ENCODE data around the gene GOLGA6L10.
"Not testable (repeated sequence)": the region's sequence is repeated elsewhere in the genome, so short reads cannot be mapped to it uniquely, and the experiment has no call there.

GOLGA6L10 gene, protein sequence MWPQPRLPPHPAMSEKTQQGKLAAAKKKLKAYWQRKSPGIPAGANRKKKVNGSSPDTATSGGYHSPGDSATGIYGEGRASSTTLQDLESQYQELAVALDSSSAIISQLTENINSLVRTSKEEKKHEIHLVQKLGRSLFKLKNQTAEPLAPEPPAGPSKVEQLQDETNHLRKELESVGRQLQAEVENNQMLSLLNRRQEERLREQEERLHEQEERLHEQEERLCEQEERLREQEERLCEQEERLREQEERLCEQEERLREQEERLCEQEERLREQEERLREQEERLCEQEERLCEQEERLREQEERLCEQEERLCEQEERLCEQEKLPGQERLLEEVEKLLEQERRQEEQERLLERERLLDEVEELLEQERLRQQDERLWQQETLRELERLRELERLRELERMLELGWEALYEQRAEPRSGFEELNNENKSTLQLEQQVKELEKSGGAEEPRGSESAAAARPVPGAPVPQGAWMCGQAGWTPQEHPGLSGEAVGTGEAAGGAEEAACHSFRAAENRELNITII

GRCh38 chr15:82349375-82349774 is at the start of gene GOLGA6L10:
Gene GOLGA6L10, minus strand, starts transcription at chr15:82349475. Its CDS starts 100 bp downstream, at chr15:82349375.
- DNase-seq (ENCODE audit: low spot score) = not testable (repeated sequence)

- no peak for DNase-seq (ENCODE audit: low spot score)
Measured at GRCh38 chr15:82398785-82399184, 49.5 kb upstream of the GOLGA6L10 start.

DNA sequence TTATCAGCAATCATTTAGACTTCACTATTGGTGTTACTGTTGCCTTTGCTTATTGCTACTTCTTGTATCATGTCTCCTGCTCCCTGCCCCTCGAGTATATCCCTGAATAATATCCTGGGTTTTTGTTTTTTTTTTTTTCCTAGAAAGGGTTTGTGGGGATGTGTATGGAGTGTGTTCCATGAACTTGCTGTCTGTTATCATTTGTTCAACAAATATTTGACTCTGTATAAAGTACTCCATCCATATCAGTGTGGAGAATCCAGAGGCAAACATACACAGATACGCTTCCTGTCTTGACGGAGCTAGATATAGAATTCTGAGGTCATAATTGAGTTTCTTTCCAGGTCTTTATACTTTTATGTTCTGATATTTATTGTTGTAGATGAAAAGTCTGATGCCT is 48.5 kb upstream of the GOLGA6L10 start:
- DNase-seq (ENCODE audit: low spot score) = no peak

- not testable (repeated sequence) for DNase-seq (ENCODE audit: low spot score)
Measured at GRCh38 chr15:82395788-82396187, 46.5 kb upstream of the GOLGA6L10 start.

GRCh38 chr15:82393671-82394070 is 44.4 kb upstream of the GOLGA6L10 start:
- no peak for DNase-seq (ENCODE audit: low spot score)

GRCh38 chr15:82392077-82392476 is 42.8 kb upstream of the GOLGA6L10 start:
- DNase-seq (ENCODE audit: low spot score) = not testable (repeated sequence)

DNA sequence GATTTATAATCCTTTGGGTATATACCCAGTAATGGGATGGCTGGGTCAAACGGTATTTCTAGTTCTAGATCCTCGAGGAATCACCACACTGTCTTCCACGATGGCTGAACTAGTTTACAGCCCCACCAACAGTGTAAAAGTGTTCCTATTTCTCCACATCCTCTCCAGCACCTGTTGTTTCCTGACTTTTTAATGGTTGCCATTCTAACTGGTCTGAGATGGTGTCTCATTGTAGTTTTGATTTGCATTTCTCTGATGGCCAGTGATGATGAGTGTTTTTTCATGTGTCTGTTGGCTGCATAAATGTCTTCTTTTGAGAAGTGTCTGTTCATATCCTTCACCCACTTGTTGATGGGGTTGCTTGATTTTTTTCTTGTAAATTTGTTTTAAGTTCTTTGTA is 40.9 kb upstream of the GOLGA6L10 start:
- DNase-seq (ENCODE audit: low spot score) = not testable (repeated sequence)

- not testable (repeated sequence) for DNase-seq (ENCODE audit: low spot score)
Measured at GRCh38 chr15:82387209-82387608, 37.9 kb upstream of the GOLGA6L10 start.

- not testable (repeated sequence) for DNase-seq (ENCODE audit: low spot score)
Measured at GRCh38 chr15:82381330-82381955, 32.2 kb upstream of the GOLGA6L10 start.

- DNase-seq (ENCODE audit: low spot score) = not testable (repeated sequence)
Measured at GRCh38 chr15:82379552-82379951, 30.3 kb upstream of the GOLGA6L10 start.

GRCh38 chr15:82373661-82374060 is 24.4 kb upstream of the GOLGA6L10 start:
- not testable (repeated sequence) for DNase-seq (ENCODE audit: low spot score)

GRCh38 chr15:82371656-82372055 is 22.4 kb upstream of the GOLGA6L10 start:
- no peak for DNase-seq (ENCODE audit: low spot score)

DNA sequence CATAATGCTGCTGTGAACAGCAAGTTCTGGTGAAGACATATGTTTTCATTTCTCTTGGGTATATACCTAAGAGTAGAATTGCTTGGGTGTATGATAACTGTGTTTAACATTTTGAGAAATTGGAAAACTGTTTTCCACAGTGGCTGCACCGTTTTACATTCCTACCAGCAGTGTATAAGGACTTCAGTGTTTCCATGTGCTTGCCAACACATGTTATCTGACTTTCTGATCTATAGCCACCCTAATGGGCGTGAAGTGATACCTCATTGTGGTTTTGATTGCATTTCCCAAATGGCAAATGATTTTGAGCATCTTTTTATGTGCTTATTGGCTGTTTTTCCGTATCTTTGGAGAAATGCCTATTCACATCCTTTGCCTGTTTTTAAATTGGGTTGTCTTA is 18.5 kb upstream of the GOLGA6L10 start:
- DNase-seq (ENCODE audit: low spot score) = not testable (repeated sequence)

DNA sequence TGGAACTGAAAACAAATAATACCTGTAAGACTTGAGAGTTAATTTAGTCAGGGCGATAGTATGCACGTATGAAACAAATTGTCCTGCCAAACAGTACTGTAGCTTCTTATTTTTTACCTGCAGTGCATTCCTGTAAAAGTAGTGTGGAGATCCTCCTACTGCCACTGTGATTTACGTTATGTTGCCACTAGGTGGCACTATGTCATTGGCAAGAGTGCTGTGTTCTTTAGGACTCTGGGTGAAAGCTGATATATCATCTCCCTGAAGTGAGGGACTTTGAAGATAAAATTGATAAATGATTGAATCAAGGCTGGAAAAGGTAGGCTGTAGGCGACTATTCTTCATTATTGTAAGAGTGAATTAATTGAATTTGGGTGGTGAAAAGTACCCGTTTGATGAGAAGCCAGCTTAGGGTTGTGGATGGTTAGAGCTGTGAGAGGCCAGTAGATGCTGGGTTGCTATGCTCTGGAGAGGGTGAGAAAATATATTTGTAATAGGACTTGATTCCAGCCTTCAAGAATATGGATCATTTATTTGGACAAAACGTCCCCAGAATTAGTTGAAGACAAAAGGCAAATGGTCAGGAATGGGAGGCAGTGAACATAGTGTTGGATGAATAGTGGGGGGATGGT is 16.5 kb upstream of the GOLGA6L10 start:
- DNase-seq (ENCODE audit: low spot score) = not testable (repeated sequence)

GRCh38 chr15:82364548-82364947 is 15.3 kb upstream of the GOLGA6L10 start:
- DNase-seq (ENCODE audit: low spot score) = not testable (repeated sequence)

GRCh38 chr15:82362790-82363189 is 13.5 kb upstream of the GOLGA6L10 start:
- not testable (repeated sequence) for DNase-seq (ENCODE audit: low spot score)

DNA sequence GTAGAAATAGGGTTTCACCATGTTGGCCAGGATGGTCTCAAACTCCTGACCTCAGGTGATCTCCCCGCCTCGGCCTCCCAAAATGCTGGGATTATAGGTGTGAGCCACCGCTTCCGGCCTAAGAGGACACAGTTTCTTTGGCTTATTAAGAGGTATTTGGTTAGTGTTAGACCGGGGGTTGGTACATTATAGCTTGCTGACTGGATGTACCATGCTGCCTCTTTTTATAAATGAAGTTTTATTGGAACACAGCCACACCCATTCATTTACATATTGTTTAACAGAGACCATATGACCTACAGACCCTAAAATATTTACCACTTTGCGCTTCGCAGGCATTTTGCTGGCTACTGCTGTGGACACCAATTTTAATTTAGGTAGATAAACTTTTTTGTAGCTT is 11.3 kb upstream of the GOLGA6L10 start:
- DNase-seq (ENCODE audit: low spot score) = not testable (repeated sequence)

DNA sequence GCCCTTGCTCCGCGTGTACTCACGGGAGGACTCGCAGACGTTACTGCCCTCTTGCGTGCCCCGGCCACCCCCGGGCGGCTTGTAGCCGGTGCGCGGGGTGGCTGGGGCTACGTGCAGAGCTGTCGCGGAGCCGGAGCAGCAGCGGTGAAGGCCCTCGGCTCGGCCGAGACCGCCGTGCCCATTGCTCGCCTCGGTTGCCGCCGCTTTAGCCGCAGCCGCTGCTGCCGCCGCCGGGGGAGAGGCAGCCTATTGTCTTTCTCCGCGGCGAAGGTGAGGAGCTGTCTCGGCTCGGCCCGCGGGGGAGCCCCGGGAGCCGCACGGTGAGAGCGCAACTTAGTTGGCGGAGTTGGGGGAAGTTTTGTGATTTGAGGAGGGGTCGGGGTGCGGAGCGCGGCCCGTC is 5.8 kb upstream of the GOLGA6L10 start:
- DNase-seq (ENCODE audit: low spot score) = not testable (repeated sequence)

- DNase-seq (ENCODE audit: low spot score) = not testable (repeated sequence)
Measured at GRCh38 chr15:82354546-82354945, 5.3 kb upstream of the GOLGA6L10 start.

DNA sequence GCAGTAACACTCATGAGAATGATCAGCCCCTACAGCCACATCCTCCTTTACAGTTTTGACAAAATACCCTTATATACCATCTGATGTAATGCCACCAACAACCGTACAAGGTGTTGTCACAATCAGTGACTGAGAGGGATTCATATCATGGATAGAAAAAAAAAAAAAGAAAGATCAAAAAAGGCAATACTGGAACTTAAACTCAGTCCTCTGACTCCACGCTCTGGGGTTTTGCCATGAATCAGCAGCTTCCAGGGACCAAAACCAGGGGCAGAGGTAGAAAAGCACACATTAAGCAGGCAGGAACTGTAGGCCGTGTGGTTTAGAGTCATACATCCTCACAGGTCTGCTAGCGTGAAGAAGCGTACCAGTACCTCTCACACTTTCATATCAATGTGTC is 1.6 kb downstream of the GOLGA6L10 start:
- DNase-seq (ENCODE audit: low spot score) = not testable (repeated sequence)

DNA sequence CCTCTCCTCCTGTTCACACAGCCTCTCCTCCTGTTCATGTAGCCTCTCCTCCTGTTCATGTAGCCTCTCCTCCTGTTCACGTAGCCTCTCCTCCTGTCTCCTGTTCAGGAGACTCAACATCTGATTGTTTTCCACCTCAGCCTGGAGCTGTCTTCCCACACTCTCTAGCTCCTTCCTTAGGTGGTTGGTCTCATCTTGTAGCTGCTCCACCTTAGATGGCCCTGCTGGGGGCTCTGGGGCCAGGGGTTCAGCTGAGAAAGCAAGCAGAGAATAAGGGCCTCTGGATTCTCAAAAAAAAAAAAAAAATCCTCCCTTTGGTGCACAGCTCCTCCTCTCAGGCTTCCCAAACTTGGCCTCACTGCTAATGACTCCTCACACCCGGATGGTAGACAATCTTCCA is 4.1 kb downstream of the GOLGA6L10 start:
- not testable (repeated sequence) for DNase-seq (ENCODE audit: low spot score)

- not testable (repeated sequence) for DNase-seq (ENCODE audit: low spot score)
Measured at GRCh38 chr15:82344421-82344820, 4.9 kb downstream of the GOLGA6L10 start.
